HG02763 (cell line): ENCODE measurements around the gene SLC22A3.

ENCODE experiments used
- ATAC-seq: cut with Tn5 transposase; IDR thresholded peaks from one replicate; pipeline ENCODE4 v1.9.1; 2021; ENCODE audit warnings: mild to moderate bottlenecking, moderate library complexity; ENCODE audit not compliant: unreplicated experiment

Gene SLC22A3

GRCh38 chr6:160408528-160408927, 60.4 kb downstream of the SLC22A3 start:
- ATAC-seq: no peak

GRCh38 chr6:160412993-160413392, 64.8 kb downstream of the SLC22A3 start:
- ATAC-seq: no peak

GRCh38 chr6:160417146-160417545, 69.0 kb downstream of the SLC22A3 start:
- ATAC-seq: no peak

GRCh38 chr6:160417550-160417949, 69.4 kb downstream of the SLC22A3 start:
- no peak for ATAC-seq

GRCh38 chr6:160418370-160418769, 70.2 kb downstream of the SLC22A3 start:
- no peak for ATAC-seq

GRCh38 chr6:160419488-160419887, 71.3 kb downstream of the SLC22A3 start:
- no peak for ATAC-seq

GRCh38 chr6:160420253-160420968, 72.2 kb downstream of the SLC22A3 start:
- no peak for ATAC-seq

- ATAC-seq: no peak
Observed at GRCh38 chr6:160420969-160421556, 72.9 kb downstream of the SLC22A3 start.

GRCh38 chr6:160421854-160422253, 73.7 kb downstream of the SLC22A3 start:
- ATAC-seq: no peak

- ATAC-seq: no peak
Observed at GRCh38 chr6:160424256-160424655, 76.1 kb downstream of the SLC22A3 start.

GRCh38 chr6:160426136-160426535, 78.0 kb downstream of the SLC22A3 start:
- ATAC-seq: no peak

GRCh38 chr6:160427312-160428068, 79.3 kb downstream of the SLC22A3 start:
- no peak for ATAC-seq

- ATAC-seq: no peak
Observed at GRCh38 chr6:160428069-160428430, 79.9 kb downstream of the SLC22A3 start.

- no peak for ATAC-seq
Observed at GRCh38 chr6:160428818-160429619, 80.8 kb downstream of the SLC22A3 start.

GRCh38 chr6:160429620-160429895, 81.4 kb downstream of the SLC22A3 start:
- no peak for ATAC-seq

- no peak for ATAC-seq
Observed at GRCh38 chr6:160430203-160430602, 82.0 kb downstream of the SLC22A3 start.

GRCh38 chr6:160430751-160431150, 82.6 kb downstream of the SLC22A3 start:
- ATAC-seq: no peak

GRCh38 chr6:160431226-160431625, 83.0 kb downstream of the SLC22A3 start:
- ATAC-seq: no peak

GRCh38 chr6:160431791-160432404, 83.7 kb downstream of the SLC22A3 start:
- ATAC-seq: no peak

- ATAC-seq: no peak
Observed at GRCh38 chr6:160435935-160436334, 87.8 kb downstream of the SLC22A3 start.

GRCh38 chr6:160437154-160437553, 89.0 kb downstream of the SLC22A3 start:
- ATAC-seq: no peak
